GM18861 (cell line): ENCODE data around the gene LAMA3.

Source experiments
- ATAC-seq: cut with Tn5 transposase; IDR thresholded peaks from one replicate; pipeline ENCODE4 v1.9.1; 2021; ENCODE audit not compliant: unreplicated experiment

Gene LAMA3

GRCh38 chr18:23889907-23890306, 200.7 kb downstream of the LAMA3 start:
- ATAC-seq = no peak

- no peak for ATAC-seq
Observed at GRCh38 chr18:23890589-23890988, 201.3 kb downstream of the LAMA3 start.

GRCh38 chr18:23893653-23894052, 204.4 kb downstream of the LAMA3 start:
- no peak for ATAC-seq

DNA sequence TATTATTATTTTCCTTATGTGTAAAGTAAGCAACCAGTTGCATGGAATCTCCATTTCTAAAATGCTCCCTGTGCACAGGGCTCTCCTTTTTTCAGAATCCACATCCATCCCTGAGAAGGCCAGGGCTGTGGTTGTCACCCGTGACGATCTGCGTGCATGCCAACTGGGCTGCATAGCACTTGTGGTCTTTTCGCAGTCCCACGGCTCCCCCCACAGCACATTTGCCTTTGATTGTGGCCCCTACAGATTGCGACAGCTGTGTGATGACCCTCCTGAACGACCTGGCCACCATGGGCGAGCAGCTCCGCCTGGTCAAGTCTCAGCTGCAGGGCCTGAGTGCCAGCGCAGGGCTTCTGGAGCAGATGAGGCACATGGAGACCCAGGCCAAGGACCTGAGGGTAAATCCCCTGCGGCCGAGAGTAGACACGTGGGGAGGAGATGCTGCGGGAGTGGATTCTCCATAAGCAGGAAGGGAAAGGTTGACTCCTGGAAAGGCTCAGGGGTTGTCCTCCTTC, 205.5 kb downstream of the LAMA3 start:
- ATAC-seq = no peak

DNA sequence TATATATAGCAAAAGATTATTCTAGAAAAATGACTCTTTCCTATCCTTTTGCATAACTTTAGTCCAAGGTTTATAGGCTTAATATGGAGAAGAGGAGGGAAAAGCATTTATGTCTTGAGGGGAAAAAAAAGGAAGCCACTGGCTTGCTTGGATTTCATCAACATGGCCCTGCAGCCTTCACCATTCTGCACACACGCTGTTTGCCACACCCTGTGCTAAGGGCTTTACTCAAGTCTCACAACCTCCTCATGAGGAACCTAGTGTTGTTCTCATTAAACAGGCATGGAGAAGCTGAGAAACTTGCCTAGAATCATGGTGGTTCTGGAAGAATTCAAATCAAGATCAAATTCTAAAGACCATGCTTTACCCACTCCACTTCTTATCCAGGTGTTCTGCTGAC, 208.0 kb downstream of the LAMA3 start:
- ATAC-seq = no peak

DNA sequence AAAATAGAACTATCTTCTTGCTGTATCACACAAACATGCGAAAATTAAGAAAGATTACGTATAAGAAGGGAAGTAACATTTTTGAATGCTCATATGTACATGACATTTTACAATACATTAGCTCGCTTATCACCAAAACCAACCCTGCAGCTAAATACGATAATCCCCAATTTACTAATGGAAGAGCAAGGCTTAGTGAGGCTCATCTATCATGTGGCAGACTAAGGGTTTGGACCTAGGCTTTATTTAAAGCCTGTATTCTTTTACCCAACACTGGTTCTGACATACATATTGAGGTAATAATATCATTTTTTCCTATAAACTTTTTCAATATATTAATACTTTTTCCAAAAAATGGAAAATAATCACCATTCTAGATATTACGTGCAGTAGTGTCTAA, 208.5 kb downstream of the LAMA3 start:
- no peak for ATAC-seq

DNA sequence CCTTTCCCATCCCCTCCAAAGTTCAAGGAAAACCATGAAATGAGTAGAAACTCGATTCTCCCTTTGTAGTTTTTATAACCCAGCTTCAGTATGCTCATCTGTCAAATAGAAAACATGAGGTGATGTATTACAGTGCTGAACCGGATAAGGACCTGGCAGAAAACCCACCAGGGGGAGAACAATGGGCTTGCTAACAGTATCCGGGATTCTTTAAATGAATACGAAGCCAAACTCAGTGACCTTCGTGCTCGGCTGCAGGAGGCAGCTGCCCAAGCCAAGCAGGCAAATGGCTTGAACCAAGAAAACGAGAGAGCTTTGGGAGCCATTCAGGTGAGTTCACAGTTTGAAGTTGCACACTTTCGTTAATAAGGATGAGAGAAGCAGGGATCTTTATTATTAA, 211.7 kb downstream of the LAMA3 start:
- ATAC-seq = no peak

- no peak for ATAC-seq
Observed at GRCh38 chr18:23902396-23902795, 213.1 kb downstream of the LAMA3 start.

- no peak for ATAC-seq
Observed at GRCh38 chr18:23903971-23904370, 214.7 kb downstream of the LAMA3 start.

- ATAC-seq = no peak
Observed at GRCh38 chr18:23906658-23907057, 217.4 kb downstream of the LAMA3 start.

DNA sequence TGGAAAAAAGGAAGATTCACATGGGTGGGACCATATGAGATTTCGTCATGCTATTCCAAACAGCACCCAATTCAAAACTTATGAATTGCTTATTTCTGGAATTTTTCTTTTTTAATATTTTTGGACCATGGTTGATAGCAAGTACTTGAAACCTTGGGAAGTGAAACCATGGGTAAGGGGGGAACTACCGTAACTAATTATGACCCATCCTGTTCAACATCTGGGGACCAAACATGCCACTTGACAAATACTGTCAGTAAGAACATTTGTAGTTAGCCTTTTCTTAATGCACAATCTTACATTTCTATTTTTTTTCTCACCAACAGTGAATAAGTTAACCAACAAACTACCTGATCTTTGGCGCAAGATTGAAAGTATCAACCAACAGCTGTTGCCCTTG, 219.6 kb downstream of the LAMA3 start:
- no peak for ATAC-seq

- ATAC-seq = no peak
Observed at GRCh38 chr18:23910032-23910431, 220.8 kb downstream of the LAMA3 start.

DNA sequence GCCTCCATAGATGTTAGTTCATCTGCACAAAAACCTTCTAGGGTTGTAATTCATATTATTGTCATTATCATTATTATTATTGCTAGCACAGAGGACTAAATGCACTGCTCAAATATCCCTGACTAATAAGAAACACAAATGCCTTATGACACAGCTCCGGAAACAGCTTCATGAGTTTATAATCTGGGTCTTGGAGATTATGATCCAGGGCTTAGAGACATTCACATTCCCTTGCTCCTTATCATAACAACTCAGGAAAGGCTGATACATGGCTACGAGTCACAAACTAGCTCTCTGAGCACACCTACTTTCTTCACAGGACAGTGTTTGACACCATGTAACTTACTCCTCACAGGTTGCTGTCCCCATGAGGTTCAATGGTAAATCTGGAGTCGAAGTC, 223.1 kb downstream of the LAMA3 start:
- no peak for ATAC-seq

DNA sequence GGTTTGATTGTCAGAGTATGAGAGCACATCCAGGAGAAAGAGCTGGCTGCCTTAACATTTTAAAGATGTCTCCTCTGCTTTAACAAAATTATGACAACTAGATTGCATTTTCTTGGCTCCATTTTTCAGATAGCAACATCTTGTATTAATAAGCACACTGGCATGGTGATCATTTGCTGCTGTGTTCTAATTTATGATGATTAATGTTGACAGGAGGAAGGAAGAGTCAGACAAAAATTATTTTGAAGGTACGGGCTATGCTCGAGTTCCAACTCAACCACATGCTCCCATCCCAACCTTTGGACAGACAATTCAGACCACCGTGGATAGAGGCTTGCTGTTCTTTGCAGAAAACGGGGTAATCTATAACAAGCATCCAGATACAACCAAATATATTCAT, 227.1 kb downstream of the LAMA3 start:
- no peak for ATAC-seq

GRCh38 chr18:23918395-23919032, 229.3 kb downstream of the LAMA3 start:
- no peak for ATAC-seq

GRCh38 chr18:23920054-23920453, 230.8 kb downstream of the LAMA3 start:
- no peak for ATAC-seq

DNA sequence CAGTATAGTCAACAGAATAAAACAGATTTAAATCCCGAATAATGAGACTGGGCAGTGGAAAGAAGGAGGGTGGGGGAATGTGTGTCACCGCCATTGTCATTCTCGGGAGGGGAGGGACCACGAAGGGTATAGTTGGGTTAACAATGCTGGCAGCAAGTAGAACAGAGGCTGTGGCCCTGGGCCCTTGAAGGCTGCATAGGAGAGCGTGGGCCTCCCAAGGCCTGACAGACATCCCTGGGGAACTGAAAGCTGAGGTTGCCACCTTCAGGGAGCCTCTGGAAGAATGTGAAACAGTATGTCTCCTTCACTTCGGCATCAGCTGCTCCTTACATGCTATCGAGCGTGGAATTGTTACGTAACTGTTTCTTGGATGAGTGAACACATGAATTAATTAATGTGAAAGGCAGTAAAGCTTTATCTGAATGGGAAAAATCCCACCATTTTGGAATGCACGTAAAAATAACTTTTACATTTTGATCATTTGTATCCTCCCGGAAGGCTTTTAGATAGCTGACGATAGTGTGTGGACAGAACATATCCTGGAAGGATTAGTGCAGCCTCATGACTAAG, 232.5 kb downstream of the LAMA3 start:
- no peak for ATAC-seq

- ATAC-seq = no peak
Observed at GRCh38 chr18:23922939-23923338, 233.7 kb downstream of the LAMA3 start.

DNA sequence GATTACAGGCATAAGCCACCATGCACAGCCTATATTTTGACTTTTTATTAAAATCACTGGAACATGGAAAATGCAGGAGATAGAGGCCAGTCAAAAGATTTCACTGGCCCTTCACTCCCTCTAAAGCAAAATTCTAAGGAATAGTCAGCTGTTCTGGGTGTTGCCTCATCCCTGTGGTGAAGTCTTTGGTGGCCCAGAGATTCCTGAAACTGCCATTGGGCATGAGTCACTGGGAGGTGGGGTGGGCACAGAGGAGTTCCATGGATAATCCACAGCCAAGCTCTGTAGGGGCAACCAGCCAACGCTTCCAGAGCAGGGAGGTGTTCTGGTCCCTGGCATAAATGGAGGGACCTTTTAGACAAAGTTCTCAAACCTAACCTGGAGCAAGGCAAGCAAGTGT, 235.6 kb downstream of the LAMA3 start:
- ATAC-seq = no peak

DNA sequence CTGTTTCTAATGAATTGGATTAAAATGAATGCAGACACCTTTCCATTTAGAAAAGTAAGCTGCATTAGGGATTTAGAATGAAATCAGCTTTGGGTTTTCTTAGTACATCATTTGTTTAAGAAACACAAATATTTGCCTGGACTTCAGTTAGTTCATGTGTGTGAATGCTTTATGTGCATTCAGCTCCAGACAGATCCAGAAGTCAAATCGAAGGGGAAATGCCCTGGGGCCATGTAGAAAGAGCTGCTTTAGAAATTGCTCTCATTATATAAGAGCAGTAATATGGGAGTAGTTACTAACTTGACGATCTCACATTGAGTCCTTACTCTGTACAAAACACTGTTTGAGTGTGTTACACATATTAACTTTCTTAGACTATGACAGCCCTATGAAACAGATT, 237.3 kb downstream of the LAMA3 start:
- no peak for ATAC-seq

- no peak for ATAC-seq
Observed at GRCh38 chr18:23927821-23928746, 238.8 kb downstream of the LAMA3 start.

DNA sequence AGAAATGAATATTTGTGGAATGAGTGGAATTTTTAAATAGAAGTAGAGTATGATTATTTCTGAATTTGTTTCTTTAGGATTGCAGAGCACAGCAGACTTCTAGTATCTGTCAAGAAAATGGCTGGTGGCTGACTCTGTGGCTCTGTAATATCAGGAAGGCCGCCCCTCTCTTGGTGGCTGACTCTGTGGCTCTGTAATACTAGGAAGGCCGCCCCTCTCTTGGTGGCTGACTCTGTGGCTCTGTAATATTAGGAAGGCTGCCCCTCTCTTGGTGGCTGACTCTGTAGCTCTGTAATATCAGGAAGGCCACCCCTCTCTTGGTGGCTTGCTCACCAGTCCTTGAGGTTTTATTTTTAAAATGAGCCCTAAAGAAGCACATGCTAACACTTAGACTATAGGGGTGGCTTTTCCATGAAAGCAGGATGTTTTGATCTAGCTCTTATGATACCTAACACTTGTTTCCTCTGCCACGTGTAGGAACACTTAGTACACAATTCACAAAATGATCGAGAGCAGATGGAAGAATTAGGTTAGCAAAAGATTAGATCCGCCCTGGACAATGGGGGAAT, 240.2 kb downstream of the LAMA3 start:
- no peak for ATAC-seq
